GM18502 (cell line): ENCODE measurements around the gene SHISA6.

Source experiments
- ATAC-seq: cut with Tn5 transposase; IDR thresholded peaks from one replicate; pipeline ENCODE4 v1.9.1; 2021; ENCODE audit warnings: mild to moderate bottlenecking; ENCODE audit not compliant: unreplicated experiment, poor library complexity

Gene SHISA6

GRCh38 chr17:11418342-11418741 lies 177.3 kb downstream of the SHISA6 start:
- no peak for ATAC-seq

DNA sequence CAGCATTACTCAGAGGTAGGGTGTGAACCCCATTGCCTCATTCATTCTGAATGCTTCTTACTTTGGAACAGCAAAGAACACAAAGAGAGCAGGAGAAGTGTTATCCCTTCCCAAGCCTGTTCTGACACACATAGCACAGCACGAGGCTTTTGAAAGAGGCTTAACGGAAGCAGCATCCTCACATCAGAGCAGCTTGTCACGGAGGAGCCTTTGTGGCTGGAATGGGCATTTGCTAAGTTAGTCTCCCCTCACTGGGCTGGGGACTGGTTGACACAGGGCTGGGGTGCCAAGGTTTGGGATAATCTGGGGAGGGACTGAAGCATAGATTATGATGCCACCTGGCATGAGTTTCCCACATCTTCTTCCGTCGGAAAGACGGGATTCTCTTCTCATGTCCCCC lies 189.7 kb downstream of the SHISA6 start:
- ATAC-seq = no peak

- ATAC-seq = no peak
Measured at GRCh38 chr17:11438673-11439072, 197.7 kb downstream of the SHISA6 start.

- ATAC-seq = no peak
Measured at GRCh38 chr17:11441004-11441403, 200.0 kb downstream of the SHISA6 start.

- no peak for ATAC-seq
Measured at GRCh38 chr17:11446316-11446715, 205.3 kb downstream of the SHISA6 start.

GRCh38 chr17:11454096-11454495 lies 213.1 kb downstream of the SHISA6 start:
- ATAC-seq = no peak

DNA sequence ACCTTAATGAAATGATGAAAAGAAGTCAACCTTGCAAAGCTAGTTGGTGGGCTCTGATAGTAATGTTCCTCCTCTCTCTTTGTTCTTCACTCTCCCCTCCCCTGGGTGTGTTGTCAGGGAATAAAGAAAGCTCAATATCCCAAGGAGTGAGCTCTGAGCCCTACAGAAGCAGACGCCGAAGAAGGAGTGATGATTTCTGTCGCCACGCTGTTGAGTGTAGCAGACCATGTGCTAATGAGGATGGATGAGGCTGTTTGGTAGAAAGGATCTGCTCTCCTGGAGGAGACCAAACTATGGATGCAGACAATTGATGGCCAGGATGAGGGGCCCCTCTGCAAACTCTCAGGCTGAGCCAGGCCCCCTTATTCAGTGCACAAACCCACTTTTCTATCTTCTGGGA lies 217.3 kb downstream of the SHISA6 start:
- no peak for ATAC-seq

DNA sequence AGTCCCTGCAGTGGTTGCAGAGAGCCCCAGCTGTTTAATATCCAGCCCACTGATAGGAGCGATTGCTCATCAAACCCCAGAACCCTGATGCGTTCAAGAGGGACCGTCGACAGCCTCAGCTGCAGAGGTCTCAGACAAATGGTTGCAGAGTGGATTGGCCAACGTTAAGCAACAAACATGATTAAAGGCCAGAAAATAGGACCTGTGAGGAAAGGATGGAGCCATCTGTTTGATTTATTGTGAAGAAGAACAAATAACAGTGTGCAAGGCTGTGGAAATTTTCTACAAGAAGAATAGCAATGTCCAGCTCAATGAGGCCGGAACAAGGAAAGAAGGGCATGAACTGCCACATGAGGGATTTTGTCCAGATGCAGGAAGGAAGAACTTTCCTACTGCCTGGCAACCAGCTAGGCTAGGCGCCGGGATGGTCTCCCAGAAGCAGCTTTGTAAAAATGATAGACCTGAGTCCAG lies 218.9 kb downstream of the SHISA6 start:
- no peak for ATAC-seq

DNA sequence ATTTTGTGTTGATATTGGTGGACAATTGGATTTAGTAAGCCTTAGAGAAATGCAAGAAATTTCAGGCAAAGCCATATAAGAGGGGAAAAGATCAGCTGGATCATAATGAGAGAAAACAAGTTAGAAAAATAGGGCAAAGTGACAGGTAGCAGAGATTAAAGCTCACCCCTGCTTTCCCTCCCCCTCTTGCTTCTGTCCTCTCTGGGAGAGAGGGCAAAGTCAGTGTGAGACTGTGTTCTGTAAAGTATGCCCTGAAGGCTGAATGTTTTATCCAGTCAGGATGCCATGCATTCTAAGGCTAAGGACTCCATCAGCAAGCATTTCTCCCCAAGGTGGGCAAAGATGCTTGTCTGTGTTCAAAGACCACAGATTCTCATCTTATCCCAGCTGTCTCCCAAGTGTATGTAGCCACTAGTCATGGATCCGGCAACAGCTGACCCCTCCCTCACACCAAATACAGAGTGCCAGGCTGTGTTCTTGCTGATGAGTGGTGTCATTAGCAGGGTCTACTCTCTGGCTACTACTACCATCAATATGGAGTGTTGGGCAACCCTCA lies 221.1 kb downstream of the SHISA6 start:
- ATAC-seq = no peak

- ATAC-seq = no peak
Measured at GRCh38 chr17:11467639-11468038, 226.6 kb downstream of the SHISA6 start.

DNA sequence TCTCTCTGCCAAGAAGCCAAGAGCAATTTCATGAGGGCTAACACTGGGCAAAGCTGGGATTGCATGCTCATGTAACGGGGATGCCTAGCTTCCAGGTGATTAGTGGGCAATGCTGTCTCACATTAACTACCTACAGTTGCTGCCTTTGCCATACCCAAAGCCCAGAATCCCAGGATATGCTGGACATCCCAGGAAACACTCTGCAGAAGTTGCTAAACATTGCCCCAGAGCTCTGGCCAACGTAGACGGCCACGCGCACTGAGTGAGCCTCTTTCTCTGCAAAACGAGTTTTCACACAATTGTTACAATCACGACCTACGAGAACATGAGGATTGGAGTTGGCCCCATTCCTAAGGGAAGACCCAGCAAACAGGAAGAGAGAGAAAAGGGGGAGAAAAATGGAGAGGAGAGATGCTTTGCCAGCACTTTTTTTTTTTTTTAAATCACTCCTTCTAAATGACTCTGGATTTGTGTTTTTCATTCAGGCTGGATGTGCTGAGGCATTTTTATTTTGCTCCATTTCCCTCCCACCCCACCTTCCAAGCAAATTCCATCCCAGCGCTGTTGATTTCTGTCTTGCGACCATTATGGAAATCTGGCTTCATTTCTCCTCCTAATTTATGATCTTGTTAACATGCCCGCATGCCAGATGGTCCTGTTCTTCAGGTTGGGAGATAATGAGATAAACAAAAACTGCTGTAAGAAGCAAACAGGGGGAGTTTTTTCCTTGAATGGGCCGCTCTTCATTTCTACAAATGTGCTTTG lies 244.5 kb downstream of the SHISA6 start:
- no peak for ATAC-seq

GRCh38 chr17:11486101-11486867 lies 245.3 kb downstream of the SHISA6 start:
- no peak for ATAC-seq

GRCh38 chr17:11486868-11487310 lies 245.9 kb downstream of the SHISA6 start:
- ATAC-seq = no peak

DNA sequence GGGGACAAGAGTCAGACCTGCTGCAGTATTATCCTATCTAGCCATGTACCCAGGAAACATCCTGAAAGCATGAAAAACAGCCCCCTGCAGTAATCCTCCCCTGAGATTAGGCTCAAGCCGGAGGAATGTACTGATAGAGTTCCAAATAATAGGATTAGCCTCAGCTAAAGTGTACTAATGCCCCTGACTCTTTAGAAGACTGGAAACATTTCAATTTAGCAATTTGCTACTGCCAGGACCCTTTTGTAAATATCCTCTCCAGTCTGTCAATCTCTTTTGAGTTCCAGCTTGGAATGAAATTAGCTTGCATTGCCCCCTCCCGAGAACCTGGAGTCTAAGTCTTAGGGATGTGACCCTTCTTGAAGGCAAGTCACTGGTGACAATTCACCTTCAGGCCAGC lies 246.5 kb downstream of the SHISA6 start:
- ATAC-seq = no peak

GRCh38 chr17:11488407-11488806 lies 247.4 kb downstream of the SHISA6 start:
- no peak for ATAC-seq

GRCh38 chr17:11490171-11490755 lies 249.2 kb downstream of the SHISA6 start:
- no peak for ATAC-seq

DNA sequence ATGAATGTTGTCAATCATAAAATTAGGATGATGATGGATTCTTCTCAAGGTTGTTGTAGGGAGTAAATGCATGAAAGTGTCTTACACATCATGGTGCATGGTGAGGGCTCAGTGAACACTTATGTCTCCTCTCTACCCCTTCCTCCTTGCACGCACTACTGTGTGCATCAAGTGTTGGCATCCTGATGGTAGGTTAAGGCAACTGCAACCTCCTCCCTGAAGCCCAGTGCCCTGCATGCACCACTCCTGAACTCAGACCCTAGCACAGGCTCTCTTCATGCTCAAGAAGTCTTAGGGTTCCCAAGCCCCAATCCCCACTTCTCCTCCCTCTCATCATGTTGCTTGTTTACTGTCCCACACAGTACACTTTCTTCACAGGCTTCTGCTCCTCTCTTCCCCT lies 251.5 kb downstream of the SHISA6 start:
- ATAC-seq = no peak

DNA sequence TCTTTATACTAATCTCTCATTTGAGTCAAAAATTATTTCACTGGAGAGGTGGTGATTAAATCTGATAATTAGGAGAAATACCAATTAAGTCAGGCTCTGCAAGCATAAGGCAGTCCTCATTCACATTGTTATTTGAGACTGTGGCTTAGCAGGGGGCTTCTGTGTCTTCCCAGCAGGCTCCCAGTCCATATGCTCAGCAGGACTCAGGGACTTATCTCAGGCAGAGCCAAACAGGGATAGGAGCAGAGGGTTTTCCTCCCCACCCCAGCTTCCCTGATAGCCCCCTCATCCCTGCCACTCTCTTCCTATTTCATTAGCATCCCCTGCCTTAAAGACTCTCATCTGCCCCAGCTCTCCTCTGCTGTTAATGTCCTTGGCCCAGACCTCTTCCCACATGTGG lies 252.9 kb downstream of the SHISA6 start:
- ATAC-seq = no peak

DNA sequence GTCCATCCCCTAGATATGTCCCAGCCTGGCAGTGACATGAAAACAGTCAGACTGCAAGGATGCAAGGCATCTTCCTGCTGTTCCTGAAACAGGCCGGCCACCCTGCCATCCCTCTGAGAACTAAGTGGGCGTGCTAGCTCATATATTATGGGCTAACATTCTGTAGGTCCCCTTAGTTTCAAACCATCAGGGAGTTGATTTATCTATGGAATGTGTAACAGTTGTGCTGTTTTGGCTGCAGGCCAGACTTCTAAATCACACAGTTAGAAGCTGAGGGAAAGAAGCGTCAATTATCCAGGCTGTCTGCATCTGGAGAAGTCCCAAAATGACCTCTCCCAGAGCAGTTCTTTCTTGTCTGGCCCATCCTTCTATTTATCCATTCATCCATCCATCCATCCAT lies 254.6 kb downstream of the SHISA6 start:
- ATAC-seq = no peak

DNA sequence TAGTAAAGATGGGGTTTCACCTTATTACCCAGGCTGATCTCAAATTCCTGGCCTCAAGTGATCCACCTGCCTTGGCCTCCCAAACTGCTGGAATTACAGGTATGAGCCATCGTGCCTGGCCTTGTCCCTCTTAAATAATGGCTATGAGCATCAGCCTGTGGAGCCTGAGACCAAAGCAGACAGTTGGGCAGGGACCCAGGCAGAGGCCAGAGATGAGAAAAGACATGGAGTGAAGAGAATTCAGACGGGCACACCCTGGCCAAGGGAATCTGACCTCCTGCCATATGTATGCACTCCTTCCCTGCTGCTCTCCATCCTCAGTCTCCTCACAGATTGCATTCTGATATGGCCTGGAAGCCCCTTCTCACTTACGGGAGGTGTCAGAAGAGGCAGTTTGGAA lies 258.9 kb downstream of the SHISA6 start:
- ATAC-seq = no peak
